ENCODE measurements around the gene RRP8.

The RRP8 gene

DNA sequence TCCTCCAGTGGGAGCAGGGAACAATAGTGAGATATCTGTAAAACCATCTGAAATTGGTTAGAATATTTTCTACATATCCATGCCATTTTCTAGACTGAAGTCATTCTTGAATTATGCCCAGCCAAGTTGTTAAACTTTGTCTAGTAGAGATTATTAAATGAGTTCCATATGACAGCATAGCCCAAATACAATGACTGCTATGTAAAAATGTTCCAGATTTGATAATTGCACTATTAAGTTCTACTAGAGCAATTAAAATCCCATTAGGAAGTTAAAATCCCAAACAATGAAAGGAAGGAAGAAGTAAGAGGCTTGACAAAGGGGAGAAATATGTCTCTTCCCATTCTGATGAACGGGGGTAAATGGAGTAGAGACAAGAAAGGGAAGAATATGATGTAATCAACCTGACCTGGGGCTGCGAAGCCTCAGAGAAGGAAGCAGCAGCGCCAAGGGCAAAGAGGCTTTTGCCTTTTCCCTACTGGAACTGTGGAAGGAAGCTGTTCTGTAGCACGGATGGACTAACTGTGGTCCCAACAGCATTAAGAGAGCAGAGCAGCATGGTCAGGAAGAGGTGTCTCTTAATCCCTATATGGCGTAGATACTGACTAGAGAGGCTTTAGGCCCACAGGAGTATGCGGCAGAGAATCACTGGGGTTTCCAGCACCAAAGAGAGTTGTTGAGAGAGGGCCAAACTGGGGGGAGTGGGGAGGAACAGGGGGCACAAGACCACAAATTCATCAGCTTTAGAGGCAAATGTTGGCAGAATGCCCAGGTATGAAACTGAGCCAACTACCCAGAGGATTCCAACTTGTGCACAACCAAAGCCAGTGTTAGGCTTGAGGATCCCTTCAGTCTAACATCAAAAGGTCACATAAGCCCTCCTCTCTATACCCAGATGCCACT, 26.7 kb downstream of the RRP8 start:
- H3K27ac ChIP-seq, result no peak overlapping the region
- TF ChIP-seq, protein P1, sequence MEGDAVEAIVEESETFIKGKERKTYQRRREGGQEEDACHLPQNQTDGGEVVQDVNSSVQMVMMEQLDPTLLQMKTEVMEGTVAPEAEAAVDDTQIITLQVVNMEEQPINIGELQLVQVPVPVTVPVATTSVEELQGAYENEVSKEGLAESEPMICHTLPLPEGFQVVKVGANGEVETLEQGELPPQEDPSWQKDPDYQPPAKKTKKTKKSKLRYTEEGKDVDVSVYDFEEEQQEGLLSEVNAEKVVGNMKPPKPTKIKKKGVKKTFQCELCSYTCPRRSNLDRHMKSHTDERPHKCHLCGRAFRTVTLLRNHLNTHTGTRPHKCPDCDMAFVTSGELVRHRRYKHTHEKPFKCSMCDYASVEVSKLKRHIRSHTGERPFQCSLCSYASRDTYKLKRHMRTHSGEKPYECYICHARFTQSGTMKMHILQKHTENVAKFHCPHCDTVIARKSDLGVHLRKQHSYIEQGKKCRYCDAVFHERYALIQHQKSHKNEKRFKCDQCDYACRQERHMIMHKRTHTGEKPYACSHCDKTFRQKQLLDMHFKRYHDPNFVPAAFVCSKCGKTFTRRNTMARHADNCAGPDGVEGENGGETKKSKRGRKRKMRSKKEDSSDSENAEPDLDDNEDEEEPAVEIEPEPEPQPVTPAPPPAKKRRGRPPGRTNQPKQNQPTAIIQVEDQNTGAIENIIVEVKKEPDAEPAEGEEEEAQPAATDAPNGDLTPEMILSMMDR (conservative IDR thresholded peaks at IDR 0.05), result no peak

DNA sequence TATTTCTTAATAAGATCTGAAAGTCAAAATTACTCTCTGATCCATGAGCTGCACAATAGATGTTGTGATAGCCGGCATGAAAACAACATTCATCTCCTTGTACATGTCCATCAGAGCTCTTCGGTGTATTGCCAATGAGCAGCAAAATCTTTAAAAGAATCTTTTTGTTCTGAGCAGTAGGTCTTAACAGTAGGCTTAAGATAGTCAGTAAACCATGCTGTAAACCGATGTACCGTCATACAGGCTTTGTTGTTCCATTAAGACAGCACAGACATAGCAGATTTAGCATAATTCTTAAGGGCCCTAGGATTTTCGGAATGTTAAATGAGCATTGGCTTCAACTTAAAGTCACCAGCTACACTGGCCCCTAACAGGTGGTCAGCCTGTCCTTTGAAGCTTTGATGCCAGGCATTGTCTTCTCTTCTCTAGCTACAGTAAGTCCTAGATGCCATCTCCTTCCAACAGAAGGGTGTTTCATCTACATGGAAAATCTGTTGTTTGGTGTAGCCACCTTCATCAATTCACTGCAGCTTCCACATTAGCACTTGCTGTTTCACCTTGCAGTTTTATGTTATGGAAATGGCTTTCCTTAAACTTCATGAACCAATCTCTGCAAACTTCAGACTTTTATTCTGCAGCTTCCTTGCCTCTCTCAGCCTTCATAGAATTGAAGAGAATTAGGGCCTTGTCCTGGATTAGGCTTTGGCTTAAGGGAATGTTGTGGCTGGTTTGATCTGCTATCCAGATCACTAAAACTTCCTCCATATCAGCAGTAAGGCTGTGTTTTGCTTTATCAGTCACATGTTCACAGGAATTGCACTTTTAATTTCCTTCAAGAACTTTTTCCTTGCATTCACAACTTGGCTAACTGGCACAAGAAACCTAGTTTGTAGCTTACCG, 28.4 kb downstream of the RRP8 start:
- TF ChIP-seq, protein P1 (conservative IDR thresholded peaks at IDR 0.05), result no peak
- H3K27ac ChIP-seq, result no peak overlapping the region

DNA sequence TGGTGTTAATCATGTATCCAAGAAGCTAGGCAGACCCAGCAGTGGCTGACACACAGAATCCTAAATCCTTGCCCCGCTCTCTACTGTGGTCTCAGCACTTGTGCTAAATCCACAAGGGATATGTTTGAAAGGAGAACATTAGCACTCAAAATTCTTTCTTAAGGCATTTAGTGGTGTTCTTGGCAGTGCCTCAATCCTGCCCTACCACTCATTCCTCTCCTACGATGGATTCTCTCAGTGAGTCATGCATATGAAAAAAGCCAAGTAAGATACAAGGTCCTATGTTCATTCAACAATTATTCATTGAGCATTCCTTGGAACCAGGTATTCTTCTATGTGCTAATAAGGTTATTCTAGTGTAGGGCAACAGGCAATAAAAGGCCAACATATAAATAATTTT, 31.2 kb downstream of the RRP8 start:
- no peak overlapping the region for H3K27ac ChIP-seq
- TF ChIP-seq, protein P1 (conservative IDR thresholded peaks at IDR 0.05), result no peak

DNA sequence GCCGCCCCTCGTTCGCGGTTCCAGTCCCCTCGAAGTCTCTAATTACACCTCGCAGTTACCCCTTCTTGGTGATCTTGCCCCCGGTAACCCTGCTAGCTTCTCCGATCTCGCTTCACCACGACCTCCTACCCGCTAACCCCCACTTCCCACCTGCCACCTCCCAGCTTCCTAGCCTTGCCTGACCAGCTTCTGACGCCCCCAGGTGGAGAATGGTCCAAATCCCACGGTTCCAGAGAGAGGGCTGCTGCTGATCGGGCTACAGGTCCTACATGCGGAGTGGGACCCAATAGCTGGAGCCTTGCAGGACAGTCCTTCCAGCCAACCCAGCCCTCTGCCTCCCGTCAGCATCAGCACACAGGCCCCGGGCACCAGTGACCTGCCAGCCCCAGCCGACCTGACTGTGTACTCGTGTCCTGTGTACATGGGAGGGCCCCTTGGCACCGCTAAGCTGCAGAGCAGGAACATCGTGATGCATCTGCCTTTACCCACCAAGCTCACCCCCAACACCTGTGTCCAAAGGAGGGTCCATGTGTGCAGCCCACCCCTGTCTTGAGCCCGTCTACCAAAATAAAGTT, 31.9 kb downstream of the RRP8 start:
- TF ChIP-seq, protein P1 (conservative IDR thresholded peaks at IDR 0.05), result no peak
- no peak overlapping the region for H3K27ac ChIP-seq

DNA sequence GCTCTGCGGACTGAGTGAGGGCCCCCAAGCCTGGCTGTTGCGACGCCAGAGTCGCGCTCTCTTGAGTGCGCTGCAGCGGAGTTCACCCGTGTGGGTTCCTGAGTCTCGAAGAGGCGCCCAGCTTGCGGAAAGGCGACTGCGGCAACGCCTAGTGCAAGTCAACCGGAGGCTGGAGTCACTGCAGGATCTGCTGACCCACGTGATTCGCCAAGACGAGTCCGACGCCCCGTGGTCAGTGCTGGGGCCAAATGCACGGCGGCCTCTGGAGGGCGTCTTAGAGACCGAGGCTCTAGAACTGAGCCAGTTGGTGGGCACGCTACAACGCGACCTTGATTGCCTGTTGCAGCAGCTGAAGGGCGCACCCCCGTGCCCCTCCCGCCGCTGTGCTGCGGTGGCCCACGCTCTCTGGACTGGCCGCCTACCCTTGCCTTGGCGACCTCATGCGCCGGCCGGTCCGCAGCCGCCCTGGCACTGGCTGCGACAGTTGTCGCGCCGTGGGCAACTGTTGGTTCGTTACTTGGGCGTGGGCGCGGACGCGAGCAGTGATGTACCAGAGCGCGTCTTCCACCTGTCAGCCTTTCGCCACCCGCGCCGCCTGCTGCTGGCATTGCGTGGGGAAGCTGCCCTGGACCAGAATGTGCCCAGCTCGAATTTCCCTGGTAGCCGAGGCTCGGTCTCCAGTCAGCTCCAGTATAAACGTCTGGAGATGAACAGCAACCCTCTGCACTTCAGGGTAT, 32.6 kb downstream of the RRP8 start:
- TF ChIP-seq, protein P1 (conservative IDR thresholded peaks at IDR 0.05), result no peak

DNA sequence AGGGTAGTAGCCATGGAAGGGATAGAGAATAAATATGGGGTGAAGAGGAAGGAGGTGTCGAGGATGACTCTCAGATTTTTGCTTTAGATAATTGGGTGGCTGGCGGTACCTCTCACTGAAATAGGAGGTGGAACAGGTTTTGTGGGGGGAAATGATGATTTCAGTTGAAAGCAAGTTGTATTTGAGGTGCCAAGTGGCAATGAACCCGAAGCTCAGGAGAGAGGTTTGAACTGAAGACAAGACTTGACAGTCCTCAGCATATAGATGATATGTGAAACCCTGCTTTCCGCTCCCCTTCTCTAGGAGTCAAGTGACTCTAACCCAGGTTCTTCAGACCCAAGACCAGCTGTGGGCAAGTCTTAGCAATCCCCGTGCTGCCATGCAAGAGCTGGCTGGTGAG, 33.7 kb downstream of the RRP8 start:
- no peak overlapping the region for H3K27ac ChIP-seq
- TF ChIP-seq, protein P1 (conservative IDR thresholded peaks at IDR 0.05), result no peak

More for the DNA sequence above, 32.6 kb downstream of the RRP8 start:
- H3K27ac ChIP-seq, result no peak overlapping the region
